ENCODE results near the gene EMP2. TPM values are rescaled to one million over a fixed set of nuclear protein-coding genes. Genes with fewer than 3 reads are reported as not detected.
"Not testable (repeated sequence)": the region's sequence is repeated elsewhere in the genome, so short reads cannot be mapped to it uniquely, and the experiment has no call there.

Gene EMP2
- total and polyA plus RNA-seq, 8 donors, result 5.5 to 13.7 (median 9.3) TPM

DNA sequence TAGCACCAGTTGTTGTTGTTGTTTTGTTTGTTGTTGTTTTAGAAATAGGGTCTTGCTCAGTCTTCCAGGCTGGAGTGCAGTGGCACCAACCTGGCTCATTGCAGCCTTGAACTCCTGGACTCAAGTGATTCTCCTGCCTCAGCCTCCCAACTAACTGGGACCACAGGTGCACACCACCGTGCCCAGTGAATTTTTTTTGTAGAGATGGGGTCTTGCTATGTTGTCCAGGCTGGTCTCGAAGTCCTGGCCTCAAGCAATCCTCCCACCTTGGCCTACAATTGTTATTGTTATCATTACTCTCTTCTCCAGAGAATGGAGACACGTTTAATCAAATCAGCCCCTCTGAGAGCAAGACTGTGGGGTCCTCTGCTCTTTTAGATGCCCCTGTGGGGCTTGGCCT lies 42.7 kb upstream of the EMP2 start:
- TF ChIP-seq, protein P1, sequence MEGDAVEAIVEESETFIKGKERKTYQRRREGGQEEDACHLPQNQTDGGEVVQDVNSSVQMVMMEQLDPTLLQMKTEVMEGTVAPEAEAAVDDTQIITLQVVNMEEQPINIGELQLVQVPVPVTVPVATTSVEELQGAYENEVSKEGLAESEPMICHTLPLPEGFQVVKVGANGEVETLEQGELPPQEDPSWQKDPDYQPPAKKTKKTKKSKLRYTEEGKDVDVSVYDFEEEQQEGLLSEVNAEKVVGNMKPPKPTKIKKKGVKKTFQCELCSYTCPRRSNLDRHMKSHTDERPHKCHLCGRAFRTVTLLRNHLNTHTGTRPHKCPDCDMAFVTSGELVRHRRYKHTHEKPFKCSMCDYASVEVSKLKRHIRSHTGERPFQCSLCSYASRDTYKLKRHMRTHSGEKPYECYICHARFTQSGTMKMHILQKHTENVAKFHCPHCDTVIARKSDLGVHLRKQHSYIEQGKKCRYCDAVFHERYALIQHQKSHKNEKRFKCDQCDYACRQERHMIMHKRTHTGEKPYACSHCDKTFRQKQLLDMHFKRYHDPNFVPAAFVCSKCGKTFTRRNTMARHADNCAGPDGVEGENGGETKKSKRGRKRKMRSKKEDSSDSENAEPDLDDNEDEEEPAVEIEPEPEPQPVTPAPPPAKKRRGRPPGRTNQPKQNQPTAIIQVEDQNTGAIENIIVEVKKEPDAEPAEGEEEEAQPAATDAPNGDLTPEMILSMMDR (IDR thresholded peaks at IDR 0.05), result no peak
- FAIRE-seq (no peak), ATAC-seq (no peak), DNase-seq (no peak)
- Histone ChIP-seq H3K4me3 (no peak overlapping the region), H3K4me1 (no peaks in the 10 kb centered on the region), H3K36me3 (no peaks in the 10 kb centered on the region), H3K27me3 (no peaks in the 10 kb centered on the region), H3K27ac (no peak overlapping the region), H3K9me3 (no peaks in the 10 kb centered on the region)
- 77 to 92% methylated on average over 3 of the region's 3 CpGs for WGBS, 2 donors
- intact Hi-C loops (cut with DNase I), result no loop called here

DNA sequence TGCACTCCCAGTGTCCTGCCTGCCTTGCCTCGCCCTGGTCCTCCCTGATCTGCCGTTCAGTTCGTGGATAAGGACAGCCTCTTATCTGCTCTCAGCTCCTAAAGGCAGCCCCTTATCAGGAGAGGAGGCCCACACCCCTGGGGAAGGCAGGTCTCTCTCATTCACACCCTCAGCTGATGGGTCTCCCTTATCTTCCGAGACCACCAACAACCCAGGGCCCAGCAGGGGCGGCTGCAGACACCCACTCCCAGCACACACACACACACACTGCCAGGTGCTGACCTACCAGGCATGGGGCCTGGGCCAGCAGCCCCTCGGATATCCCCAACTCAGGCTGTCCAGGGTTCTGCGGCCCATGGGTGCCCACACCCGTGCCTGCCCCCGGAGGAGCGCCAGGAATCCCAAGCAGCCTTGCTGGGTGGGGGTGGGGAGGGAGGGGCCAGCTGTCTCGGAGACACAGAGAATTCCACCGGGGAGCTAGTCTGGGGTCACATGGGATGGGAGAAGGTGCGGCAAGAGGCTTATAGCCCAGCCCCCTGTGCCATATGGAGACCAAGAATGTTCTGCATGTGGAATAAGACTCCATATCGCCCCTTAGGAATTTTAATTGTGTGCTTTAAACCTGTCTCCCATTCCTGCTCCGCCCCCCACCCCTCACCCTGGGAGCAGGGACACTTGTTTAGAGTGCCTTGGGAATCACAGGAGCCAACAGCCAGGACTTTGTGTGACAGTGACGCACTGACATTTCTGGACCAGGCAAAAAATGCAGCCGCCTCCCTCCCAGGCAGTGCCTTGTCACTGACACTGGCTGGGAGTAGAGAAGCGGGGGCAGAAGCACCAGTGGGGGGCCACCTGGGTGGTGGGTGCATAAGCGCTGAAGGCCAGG lies 41.9 kb upstream of the EMP2 start:
- TF ChIP-seq, protein P1 (IDR thresholded peaks at IDR 0.05), result no peak
- no peak for ATAC-seq
- H3K36me3 ChIP-seq, result no peaks in the 10 kb centered on the region
- DNase-seq, result no peak
- H3K4me1 ChIP-seq, result no peaks in the 10 kb centered on the region
- H3K27me3 ChIP-seq, result no peaks in the 10 kb centered on the region
- no peak overlapping the region for H3K27ac ChIP-seq
- H3K4me3 ChIP-seq, result no peak overlapping the region
- intact Hi-C loops (cut with DNase I), result no loop called here
- FAIRE-seq, result no peak
- WGBS, 2 donors, result 69 to 78% methylated on average over 19 of the region's 19 CpGs
- no peaks in the 10 kb centered on the region for H3K9me3 ChIP-seq

DNA sequence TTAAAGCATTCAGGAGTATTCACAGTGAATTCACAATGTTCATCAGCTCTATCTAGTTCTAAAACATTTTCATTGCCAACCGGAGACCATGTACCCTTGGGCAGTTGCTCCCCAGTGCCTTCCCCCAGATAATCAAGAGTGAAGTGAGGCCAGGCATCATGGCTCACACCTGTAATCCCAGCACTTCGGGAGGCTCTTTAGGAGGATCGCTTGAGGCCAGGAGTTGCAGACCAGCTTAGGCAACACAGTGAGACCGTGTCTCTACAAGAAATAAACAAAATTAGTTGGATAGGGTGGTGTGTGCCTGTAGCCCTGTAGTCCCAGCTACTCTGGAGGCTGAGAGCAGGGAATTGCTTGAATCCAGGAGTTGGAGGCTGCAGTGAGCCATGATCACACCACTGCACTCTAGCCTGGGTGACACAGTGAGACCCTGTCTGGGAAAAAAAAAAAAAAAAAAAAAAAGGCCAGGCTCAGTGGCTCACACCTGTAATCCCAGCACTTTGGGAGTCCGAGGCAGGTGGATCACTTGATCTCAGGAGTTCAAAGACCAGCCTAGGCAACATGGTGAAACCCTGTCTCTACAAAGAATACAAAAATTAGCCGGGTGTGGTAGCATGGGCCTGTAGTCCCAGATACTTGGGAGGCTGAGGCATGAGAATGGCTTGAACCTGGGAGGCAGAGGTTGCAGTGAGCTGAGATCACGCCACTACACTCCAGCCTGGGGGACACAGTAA lies 41.0 kb upstream of the EMP2 start:
- H3K27me3 ChIP-seq; H3K9me3 ChIP-seq; ATAC-seq; H3K36me3 ChIP-seq; H3K4me3 ChIP-seq; FAIRE-seq; DNase-seq; H3K4me1 ChIP-seq; intact Hi-C loops (cut with DNase I); H3K27ac ChIP-seq: not testable (repeated sequence)
- 87 to 91% methylated on average over 7 of the region's 7 CpGs for WGBS, 2 donors

DNA sequence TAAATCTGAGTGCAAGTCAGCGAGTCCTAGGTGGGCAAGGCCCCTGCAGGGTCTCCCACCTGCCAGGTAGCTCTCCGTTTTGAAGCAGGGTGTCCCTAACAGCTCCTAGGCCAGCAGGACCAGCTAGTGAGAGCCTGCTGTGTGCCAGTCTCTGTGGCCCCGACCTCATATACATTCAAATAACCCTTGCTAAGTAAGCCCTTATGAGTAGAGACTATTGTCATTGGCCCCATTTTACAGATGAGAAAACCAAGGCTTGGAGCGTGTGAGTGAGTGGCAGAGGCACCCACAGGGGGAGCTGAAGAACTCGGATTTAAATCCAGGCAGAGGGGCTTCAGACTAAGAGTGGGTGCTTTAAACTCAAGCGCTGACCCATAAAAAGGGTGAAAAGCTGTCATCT lies 39.7 kb upstream of the EMP2 start:
- 69 to 84% methylated on average over 6 of the region's 6 CpGs for WGBS, 2 donors
- TF ChIP-seq, protein P1 (IDR thresholded peaks at IDR 0.05), result no peak
- intact Hi-C loops (cut with DNase I), result no loop called here
- H3K4me1 ChIP-seq, result no peaks in the 10 kb centered on the region
- no peaks in the 10 kb centered on the region for H3K27me3 ChIP-seq
- no peak for FAIRE-seq
- H3K4me3 ChIP-seq, result no peak overlapping the region
- ATAC-seq, result no peak
- H3K36me3 ChIP-seq, result no peaks in the 10 kb centered on the region
- no peak overlapping the region for H3K27ac ChIP-seq
- no peaks in the 10 kb centered on the region for H3K9me3 ChIP-seq
- no peak for DNase-seq

DNA sequence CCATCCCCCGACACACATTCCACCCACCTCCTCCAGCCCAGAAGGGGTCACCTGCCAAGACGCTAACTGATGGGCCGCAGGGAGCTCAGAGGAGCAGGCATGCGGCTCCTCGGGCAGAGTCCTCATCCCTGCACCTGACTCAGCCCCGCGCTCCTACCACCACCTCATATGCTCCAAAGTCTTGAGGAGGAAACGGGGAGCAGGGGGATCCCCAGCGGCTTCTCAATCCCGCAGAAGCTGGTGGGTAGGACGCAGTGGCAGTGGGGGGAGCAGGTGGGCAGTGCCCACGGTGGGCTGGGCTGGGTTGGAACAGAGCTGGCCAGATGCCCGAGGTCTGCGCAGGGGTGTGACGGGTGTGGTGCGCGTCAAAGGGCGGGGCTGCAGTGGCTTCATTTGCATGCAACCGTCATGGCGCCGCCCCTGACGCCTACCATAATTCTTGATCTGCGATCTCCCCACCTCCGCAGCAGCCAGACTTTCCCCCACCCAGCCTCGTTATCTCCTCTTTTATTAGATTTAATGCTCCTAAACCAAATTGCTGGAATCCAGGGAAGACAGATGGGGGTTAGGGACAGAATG lies 39.0 kb upstream of the EMP2 start:
- H3K4me3 ChIP-seq, result peak overlapping the region in 1 of 4 donors; percentile 19
- TF ChIP-seq, protein P1 (IDR thresholded peaks at IDR 0.05), result no peak
- intact Hi-C loops (cut with DNase I), result no loop called here
- peak in 1 of 6 donors; percentile 21 for DNase-seq
- ATAC-seq, result peak in 3 of 4 donors; percentile 75 to 81 (median 81)
- FAIRE-seq, result no peak
- no peaks in the 10 kb centered on the region for H3K27me3 ChIP-seq
- H3K36me3 ChIP-seq, result no peaks in the 10 kb centered on the region
- WGBS, 2 donors, result 24 to 25% methylated on average over 25 of the region's 25 CpGs
- H3K4me1 ChIP-seq, result no peaks in the 10 kb centered on the region
- no peak overlapping the region for H3K27ac ChIP-seq
- H3K9me3 ChIP-seq, result no peaks in the 10 kb centered on the region
